ENCODE measurements around the gene TGIF1.

The TGIF1 gene

DNA sequence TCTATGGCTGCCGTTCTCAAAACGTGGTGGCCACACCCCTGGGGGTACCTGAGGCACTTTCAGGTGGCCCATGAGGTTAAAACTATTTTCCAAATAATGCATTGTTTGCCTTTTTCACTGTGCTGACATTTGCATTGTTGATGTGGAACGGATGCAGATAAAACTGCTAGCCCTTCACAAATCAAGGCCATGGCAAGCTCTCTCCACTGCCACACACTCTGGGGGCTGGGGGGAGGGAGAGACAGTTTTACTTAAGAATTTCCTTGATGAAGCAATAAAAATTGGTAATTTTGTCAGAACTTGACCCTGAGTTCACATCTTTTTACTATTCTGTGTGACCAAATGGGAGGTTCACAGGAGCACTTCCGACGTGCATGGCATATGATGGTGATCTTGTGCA is 22.0 kb upstream of the TGIF1 start:
- H3K9me3 ChIP-seq (ENCODE audit: control insufficient read depth, low read length) = no peaks in the 10 kb centered on the region

DNA sequence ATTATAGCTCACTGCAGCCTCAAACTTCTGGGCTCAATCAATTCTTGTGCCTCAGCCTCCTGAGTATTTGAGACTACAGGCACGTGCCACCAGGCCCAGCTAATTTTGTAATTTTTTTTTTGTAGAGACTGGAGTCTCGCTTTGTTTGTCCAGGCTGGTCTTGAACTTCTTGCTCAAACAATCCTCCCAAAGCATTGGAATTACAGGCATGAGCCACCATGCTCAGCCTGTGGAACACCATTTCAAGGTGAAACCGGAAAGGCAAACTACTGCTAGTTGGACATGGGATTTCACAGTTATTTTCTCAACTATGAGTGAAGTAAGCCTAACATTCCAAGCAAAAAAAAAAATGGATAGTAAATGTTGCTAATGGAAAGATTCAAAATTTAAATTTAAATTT is 20.9 kb upstream of the TGIF1 start:
- no peak for DNase-seq
- no peak overlapping the region for H3K4me3 ChIP-seq (ENCODE audit: insufficient read depth, low read depth, low read length, poor library complexity, severe bottlenecking)
- no peaks in the 10 kb centered on the region for H3K4me1 ChIP-seq (ENCODE audit: control insufficient read depth, insufficient read depth, low read length, poor library complexity, severe bottlenecking)
- H3K27ac ChIP-seq (ENCODE audit: insufficient read depth, low read length, poor library complexity, severe bottlenecking) = no peak overlapping the region
- no peaks in the 10 kb centered on the region for H3K9me3 ChIP-seq (ENCODE audit: control insufficient read depth, low read length)
- no peaks in the 10 kb centered on the region for H3K36me3 ChIP-seq (ENCODE audit: control insufficient read depth, insufficient read depth, low read length)
- H3K27me3 ChIP-seq (replicated peaks; ENCODE audit: control insufficient read depth, insufficient read depth, low read length, poor library complexity, severe bottlenecking) = no peaks in the 10 kb centered on the region

More for the DNA sequence above, 22.0 kb upstream of the TGIF1 start:
- Histone ChIP-seq H3K27ac (ENCODE audit: insufficient read depth, low read length, poor library complexity, severe bottlenecking) (no peak overlapping the region), H3K27me3 (replicated peaks; ENCODE audit: control insufficient read depth, insufficient read depth, low read length, poor library complexity, severe bottlenecking) (no peaks in the 10 kb centered on the region), H3K4me1 (ENCODE audit: control insufficient read depth, insufficient read depth, low read length, poor library complexity, severe bottlenecking) (no peaks in the 10 kb centered on the region), H3K4me3 (ENCODE audit: insufficient read depth, low read depth, low read length, poor library complexity, severe bottlenecking) (no peak overlapping the region), H3K36me3 (ENCODE audit: control insufficient read depth, insufficient read depth, low read length) (no peaks in the 10 kb centered on the region)
- no peak for DNase-seq

DNA sequence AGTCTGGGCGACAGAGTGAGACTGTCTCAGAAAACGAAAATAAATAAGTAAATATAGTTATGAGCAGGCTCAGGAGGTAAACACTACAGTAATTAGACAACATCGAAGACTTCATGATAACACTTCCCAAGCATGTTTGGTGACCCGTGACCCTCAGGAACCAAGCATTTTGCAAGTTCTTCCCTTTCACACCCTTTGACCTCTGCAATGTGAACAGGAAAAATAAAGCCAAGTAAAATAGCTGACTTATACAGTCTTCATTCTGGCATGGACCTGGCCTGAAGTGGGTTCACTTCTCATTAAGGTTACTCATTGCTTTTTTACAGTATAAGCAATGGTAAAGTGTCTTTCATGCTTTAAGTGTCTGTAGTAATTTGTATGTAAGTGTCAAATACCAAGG is 15.3 kb upstream of the TGIF1 start:
- no peak for DNase-seq
- H3K36me3 ChIP-seq (ENCODE audit: control insufficient read depth, insufficient read depth, low read length) = no peaks in the 10 kb centered on the region
- no peaks in the 10 kb centered on the region for H3K27me3 ChIP-seq (replicated peaks; ENCODE audit: control insufficient read depth, insufficient read depth, low read length, poor library complexity, severe bottlenecking)
- H3K9me3 ChIP-seq (ENCODE audit: control insufficient read depth, low read length) = no peaks in the 10 kb centered on the region
- H3K27ac ChIP-seq (ENCODE audit: insufficient read depth, low read length, poor library complexity, severe bottlenecking) = no peak overlapping the region
- no peak overlapping the region for H3K4me3 ChIP-seq (ENCODE audit: insufficient read depth, low read depth, low read length, poor library complexity, severe bottlenecking)
- H3K4me1 ChIP-seq (ENCODE audit: control insufficient read depth, insufficient read depth, low read length, poor library complexity, severe bottlenecking) = no peaks in the 10 kb centered on the region

DNA sequence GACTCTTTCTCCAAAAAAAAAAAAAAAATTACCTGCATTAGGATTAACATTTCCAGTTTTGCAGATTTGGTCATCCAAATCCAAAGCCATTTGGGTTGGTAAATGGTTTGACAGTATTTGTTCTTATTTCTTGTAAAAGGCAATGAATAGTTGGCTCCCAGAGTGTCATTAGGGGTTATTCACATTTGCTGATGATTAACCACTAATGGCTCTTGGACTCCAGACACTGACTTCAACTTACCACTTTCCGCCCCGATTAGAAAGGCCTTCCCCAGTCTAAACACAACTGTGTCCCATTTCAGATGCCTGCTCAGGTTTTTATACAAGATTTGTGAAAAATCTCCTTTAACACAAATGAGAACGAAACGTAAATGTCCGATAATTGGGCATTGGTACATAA is 9.6 kb upstream of the TGIF1 start:
- H3K27me3 ChIP-seq (replicated peaks; ENCODE audit: control insufficient read depth, insufficient read depth, low read length, poor library complexity, severe bottlenecking) = no peaks in the 10 kb centered on the region
- no peak for DNase-seq
- no peaks in the 10 kb centered on the region for H3K4me1 ChIP-seq (ENCODE audit: control insufficient read depth, insufficient read depth, low read length, poor library complexity, severe bottlenecking)
- H3K4me3 ChIP-seq (ENCODE audit: insufficient read depth, low read depth, low read length, poor library complexity, severe bottlenecking) = no peak overlapping the region
- no peaks in the 10 kb centered on the region for H3K36me3 ChIP-seq (ENCODE audit: control insufficient read depth, insufficient read depth, low read length)
- H3K27ac ChIP-seq (ENCODE audit: insufficient read depth, low read length, poor library complexity, severe bottlenecking) = no peak overlapping the region
- H3K9me3 ChIP-seq (ENCODE audit: control insufficient read depth, low read length) = no peaks in the 10 kb centered on the region

DNA sequence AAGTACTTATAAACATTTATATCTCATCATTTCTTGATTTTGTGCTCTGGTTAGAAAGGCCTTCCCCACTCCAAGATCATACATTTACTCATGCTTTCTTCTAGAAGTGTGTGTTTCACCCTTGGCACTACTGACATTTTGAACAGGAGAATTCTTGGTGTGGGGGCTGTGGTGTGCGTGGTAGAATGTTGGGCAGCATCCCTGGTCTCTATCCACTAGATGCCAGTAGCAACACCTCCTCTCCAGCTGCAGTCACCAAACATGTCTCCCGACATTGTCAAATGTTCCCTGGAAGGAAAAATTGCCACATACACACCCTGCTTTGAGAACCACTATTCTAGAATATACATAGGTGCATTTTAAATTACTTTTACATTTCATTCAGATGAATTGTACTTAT is 8.7 kb upstream of the TGIF1 start:
- H3K9me3 ChIP-seq (ENCODE audit: control insufficient read depth, low read length) = no peaks in the 10 kb centered on the region
- H3K27me3 ChIP-seq (replicated peaks; ENCODE audit: control insufficient read depth, insufficient read depth, low read length, poor library complexity, severe bottlenecking) = no peaks in the 10 kb centered on the region
- no peak overlapping the region for H3K27ac ChIP-seq (ENCODE audit: insufficient read depth, low read length, poor library complexity, severe bottlenecking)
- no peak for DNase-seq
- H3K36me3 ChIP-seq (ENCODE audit: control insufficient read depth, insufficient read depth, low read length) = no peaks in the 10 kb centered on the region
- no peaks in the 10 kb centered on the region for H3K4me1 ChIP-seq (ENCODE audit: control insufficient read depth, insufficient read depth, low read length, poor library complexity, severe bottlenecking)
- no peak overlapping the region for H3K4me3 ChIP-seq (ENCODE audit: insufficient read depth, low read depth, low read length, poor library complexity, severe bottlenecking)

DNA sequence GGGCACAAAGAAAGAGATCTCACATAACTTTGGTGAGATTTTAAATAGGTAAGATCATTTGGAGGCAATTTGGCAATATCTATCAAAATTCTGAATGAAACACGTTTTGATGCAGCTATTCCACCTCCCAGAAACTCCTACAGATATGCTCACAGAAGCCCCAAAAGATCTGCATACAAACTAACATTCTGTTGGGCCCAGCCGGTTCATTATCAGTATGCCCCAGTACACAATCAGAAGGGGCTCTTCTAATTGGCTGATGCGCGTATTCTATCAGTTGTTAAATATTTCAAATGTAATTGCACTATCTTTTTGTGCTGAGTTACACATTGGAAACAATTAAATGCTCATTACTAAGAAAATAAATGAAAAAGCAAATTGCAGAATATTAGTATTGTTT is 7.1 kb upstream of the TGIF1 start:
- H3K27ac ChIP-seq (ENCODE audit: insufficient read depth, low read length, poor library complexity, severe bottlenecking) = no peak overlapping the region
- DNase-seq = no peak
- H3K9me3 ChIP-seq (ENCODE audit: control insufficient read depth, low read length) = no peaks in the 10 kb centered on the region
- H3K27me3 ChIP-seq (replicated peaks; ENCODE audit: control insufficient read depth, insufficient read depth, low read length, poor library complexity, severe bottlenecking) = no peaks in the 10 kb centered on the region
- peaks cover 3% of the 10 kb centered on the region for H3K4me1 ChIP-seq (ENCODE audit: control insufficient read depth, insufficient read depth, low read length, poor library complexity, severe bottlenecking)
- H3K4me3 ChIP-seq (ENCODE audit: insufficient read depth, low read depth, low read length, poor library complexity, severe bottlenecking) = no peak overlapping the region
- H3K36me3 ChIP-seq (ENCODE audit: control insufficient read depth, insufficient read depth, low read length) = no peaks in the 10 kb centered on the region

DNA sequence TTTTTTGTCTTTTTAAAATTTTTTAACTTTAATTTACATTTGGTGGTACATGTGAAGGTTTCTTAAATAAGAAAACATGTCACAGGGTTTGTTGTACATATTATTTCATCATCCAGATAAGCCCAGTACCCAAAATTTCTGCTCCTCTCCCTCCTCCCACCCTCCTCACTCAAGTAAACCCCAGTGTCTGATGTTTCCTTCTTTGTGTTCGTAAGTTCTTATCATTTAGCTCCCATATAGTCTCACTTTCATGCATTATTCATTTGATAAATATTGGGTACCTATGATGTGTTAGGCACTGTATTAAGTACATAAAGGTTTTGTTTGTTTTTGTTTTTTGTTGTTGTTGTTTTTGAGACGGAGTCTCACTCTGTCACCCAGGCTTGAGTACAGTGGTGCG is 5.7 kb upstream of the TGIF1 start:
- Histone ChIP-seq H3K4me1 (ENCODE audit: control insufficient read depth, insufficient read depth, low read length, poor library complexity, severe bottlenecking) (peaks cover 10% of the 10 kb centered on the region), H3K36me3 (ENCODE audit: control insufficient read depth, insufficient read depth, low read length) (no peaks in the 10 kb centered on the region), H3K4me3 (ENCODE audit: insufficient read depth, low read depth, low read length, poor library complexity, severe bottlenecking) (no peak overlapping the region), H3K27me3 (replicated peaks; ENCODE audit: control insufficient read depth, insufficient read depth, low read length, poor library complexity, severe bottlenecking) (no peaks in the 10 kb centered on the region), H3K9me3 (ENCODE audit: control insufficient read depth, low read length) (no peaks in the 10 kb centered on the region), H3K27ac (ENCODE audit: insufficient read depth, low read length, poor library complexity, severe bottlenecking) (no peak overlapping the region)
- no peak for DNase-seq

DNA sequence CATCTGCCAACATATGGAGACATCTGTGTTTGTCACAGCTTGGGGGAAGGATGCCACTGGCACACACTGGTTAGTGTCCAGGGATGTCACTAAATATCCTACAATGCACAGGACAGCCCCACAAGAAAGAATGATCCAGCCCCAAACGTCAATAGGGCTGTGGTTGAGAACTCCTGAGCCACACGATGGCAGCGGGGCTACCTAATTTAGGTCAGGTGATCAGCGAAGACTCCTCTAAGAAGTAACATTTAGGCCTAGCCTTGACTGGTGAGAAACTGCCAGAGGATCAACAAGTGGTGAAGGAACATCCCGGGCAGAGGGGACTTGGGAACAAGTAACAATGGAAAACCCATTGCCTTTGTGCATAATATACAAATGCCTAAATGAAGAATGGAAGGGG is 5.0 kb upstream of the TGIF1 start:
- Histone ChIP-seq H3K4me1 (ENCODE audit: control insufficient read depth, insufficient read depth, low read length, poor library complexity, severe bottlenecking) (peaks cover 13% of the 10 kb centered on the region), H3K4me3 (ENCODE audit: insufficient read depth, low read depth, low read length, poor library complexity, severe bottlenecking) (no peak overlapping the region), H3K9me3 (ENCODE audit: control insufficient read depth, low read length) (no peaks in the 10 kb centered on the region), H3K27ac (ENCODE audit: insufficient read depth, low read length, poor library complexity, severe bottlenecking) (no peak overlapping the region), H3K27me3 (replicated peaks; ENCODE audit: control insufficient read depth, insufficient read depth, low read length, poor library complexity, severe bottlenecking) (no peaks in the 10 kb centered on the region), H3K36me3 (ENCODE audit: control insufficient read depth, insufficient read depth, low read length) (no peaks in the 10 kb centered on the region)
- DNase-seq = no peak

DNA sequence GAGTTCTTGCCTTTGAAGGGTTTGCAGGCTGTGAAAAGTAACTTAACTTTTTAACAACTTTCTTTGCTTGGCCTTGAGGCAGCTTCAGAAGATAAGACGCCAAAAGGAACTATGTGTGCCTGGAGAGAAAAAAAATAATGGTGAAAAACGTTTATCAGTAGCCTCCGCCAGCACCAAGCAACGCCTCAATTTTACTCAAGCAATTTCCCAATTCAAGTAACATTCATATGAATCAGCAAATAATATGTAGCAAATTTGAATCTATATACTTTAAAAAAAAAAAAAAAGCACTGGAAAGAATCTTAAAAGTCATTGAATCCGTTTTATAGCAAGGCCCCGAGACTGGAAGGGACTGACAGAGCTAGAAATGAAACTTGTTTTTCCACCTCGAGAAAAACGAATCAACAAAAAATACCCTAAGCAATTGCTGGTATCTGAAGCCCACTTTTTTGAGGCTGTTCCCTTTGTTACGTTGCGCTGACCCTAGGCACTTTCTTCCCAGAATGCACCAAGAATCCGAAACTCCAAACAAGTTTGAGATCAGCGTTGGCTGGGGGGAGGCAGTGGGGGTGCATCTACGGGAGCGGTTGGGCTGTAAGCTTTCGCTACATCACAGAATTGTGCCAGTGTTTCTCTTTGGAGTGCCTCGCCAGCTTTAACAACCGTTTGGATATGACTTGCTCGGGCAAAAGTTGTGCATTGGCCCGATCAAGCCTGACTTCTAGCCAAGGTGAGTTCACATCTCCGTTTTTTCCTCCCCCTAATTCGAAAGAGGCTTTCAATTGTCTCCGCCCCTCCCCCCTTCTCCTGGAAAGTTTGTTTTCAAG is 2.7 kb upstream of the TGIF1 start:
- peak overlapping the region; percentile 99 for H3K27ac ChIP-seq (ENCODE audit: insufficient read depth, low read length, poor library complexity, severe bottlenecking)
- H3K4me3 ChIP-seq (ENCODE audit: insufficient read depth, low read depth, low read length, poor library complexity, severe bottlenecking) = peak overlapping the region; percentile 59
- no peak for DNase-seq
- no peaks in the 10 kb centered on the region for H3K36me3 ChIP-seq (ENCODE audit: control insufficient read depth, insufficient read depth, low read length)
- H3K27me3 ChIP-seq (replicated peaks; ENCODE audit: control insufficient read depth, insufficient read depth, low read length, poor library complexity, severe bottlenecking) = no peaks in the 10 kb centered on the region
- H3K4me1 ChIP-seq (ENCODE audit: control insufficient read depth, insufficient read depth, low read length, poor library complexity, severe bottlenecking) = peaks cover 29% of the 10 kb centered on the region
- H3K9me3 ChIP-seq (ENCODE audit: control insufficient read depth, low read length) = no peaks in the 10 kb centered on the region

DNA sequence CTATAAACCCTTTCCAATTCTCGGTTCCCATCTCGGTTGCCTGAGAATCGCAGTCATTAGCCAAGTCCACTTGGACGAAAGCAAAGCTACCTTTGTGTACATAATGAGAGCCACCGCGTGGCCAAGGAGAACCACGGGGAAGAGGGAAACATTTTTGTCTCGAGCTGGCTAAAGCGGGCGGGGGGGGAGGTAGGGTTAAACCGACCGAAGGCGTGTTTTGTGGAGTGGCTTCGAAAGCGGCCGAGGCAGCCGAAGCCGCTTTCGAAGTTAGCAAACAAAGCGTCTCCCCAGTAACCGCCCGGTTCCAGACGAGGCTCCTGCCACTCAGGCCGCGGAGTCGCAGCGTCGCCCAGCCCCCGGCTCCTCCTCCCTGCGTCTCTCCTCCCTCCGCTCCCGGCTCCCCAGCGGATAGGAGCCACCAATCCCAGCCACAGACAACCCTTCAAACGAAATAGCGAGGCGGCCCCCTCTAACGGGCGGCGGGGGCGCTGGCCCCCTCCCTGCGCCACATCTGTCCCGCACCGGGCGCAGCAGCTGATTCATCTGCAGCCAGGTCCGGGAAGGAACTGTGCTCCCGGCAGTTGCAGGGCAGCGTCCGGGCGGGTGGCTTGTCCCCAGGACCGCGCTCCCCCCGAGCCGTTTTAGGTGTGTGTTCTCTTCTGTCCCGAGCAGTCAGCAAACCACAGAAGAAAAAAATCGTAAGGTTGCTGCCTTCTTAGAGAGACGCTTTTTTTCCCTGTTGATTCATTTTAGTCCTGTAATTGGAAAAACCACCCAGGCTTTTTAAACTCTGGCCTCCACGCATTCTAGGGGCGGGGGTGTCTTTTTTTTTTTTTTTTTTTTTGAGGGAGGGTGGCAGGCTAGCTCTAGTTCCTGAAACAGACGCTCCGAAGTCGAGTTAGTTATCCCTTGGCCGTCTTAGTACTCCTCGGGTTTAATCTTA is 1.8 kb upstream of the TGIF1 start:
- peak; percentile 75 to 83 (median 78) for DNase-seq
- peaks cover 34% of the 10 kb centered on the region for H3K4me1 ChIP-seq (ENCODE audit: control insufficient read depth, insufficient read depth, low read length, poor library complexity, severe bottlenecking)
- H3K27me3 ChIP-seq (replicated peaks; ENCODE audit: control insufficient read depth, insufficient read depth, low read length, poor library complexity, severe bottlenecking) = no peaks in the 10 kb centered on the region
- no peaks in the 10 kb centered on the region for H3K9me3 ChIP-seq (ENCODE audit: control insufficient read depth, low read length)
- no peaks in the 10 kb centered on the region for H3K36me3 ChIP-seq (ENCODE audit: control insufficient read depth, insufficient read depth, low read length)
- peak overlapping the region; percentile 99 for H3K27ac ChIP-seq (ENCODE audit: insufficient read depth, low read length, poor library complexity, severe bottlenecking)
- H3K4me3 ChIP-seq (ENCODE audit: insufficient read depth, low read depth, low read length, poor library complexity, severe bottlenecking) = peak overlapping the region; percentile 59

All from effector memory CD4-positive, alpha-beta T cell (primary cell).